ENCODE data around the gene CTR9. TPM values are rescaled to one million over a fixed set of nuclear protein-coding genes. Genes with fewer than 3 reads are reported as not detected.

Gene CTR9
- total and polyA plus RNA-seq, 9 of the 15 experiments (the other 6 are each of a cell fraction or from before 2014, with no cell fraction given) = 25.4 to 79.3 (median 47.3) TPM

GRCh38 chr11:10716122-10716521 is 34.9 kb upstream of the CTR9 start (continued):
- no peak for TF ChIP-seq DDX20 (tag; IDR thresholded peaks at IDR 0.05; ENCODE audit: low read depth)
- no peak for TF ChIP-seq FOXP1 (CRISPR knock-in tag; IDR thresholded peaks at IDR 0.05)
- TF ChIP-seq SMARCA5 (IDR thresholded peaks at IDR 0.05) = no peak
- TF ChIP-seq CBFA2T2 (conservative IDR thresholded peaks at IDR 0.05) = peak; percentile 35; the same call in 1 of the 2 replicates
- no peak for TF ChIP-seq MTF1 (CRISPR knock-in tag; IDR thresholded peaks at IDR 0.05; ENCODE audit: borderline replicate concordance)
- no peak; the same call in 1 of the 2 replicates for TF ChIP-seq SMAD4 (CRISPR knock-in tag; conservative IDR thresholded peaks at IDR 0.05)
- no peak for TF ChIP-seq SRF (CRISPR knock-in tag; IDR thresholded peaks at IDR 0.05)
- TF ChIP-seq MLLT1 (IDR thresholded peaks at IDR 0.05) = peak in 1 of 2 experiments; percentile 99; a peak in 2 of 4 replicates
- TF ChIP-seq CREB3L1 (IDR thresholded peaks at IDR 0.05; ENCODE audit: borderline replicate concordance, low read depth) = no peak
- no peak; the same call in 1 of the 2 replicates for TF ChIP-seq BCL6 (CRISPR knock-in tag; IDR thresholded peaks at IDR 0.05)
- TF ChIP-seq ZNF23 (CRISPR knock-in tag; IDR thresholded peaks at IDR 0.05) = no peak
- TF ChIP-seq MCM2 (IDR thresholded peaks at IDR 0.05; ENCODE audit: low read depth) = no peak
- no peak for TF ChIP-seq ZNF589 (CRISPR knock-in tag; IDR thresholded peaks at IDR 0.05; ENCODE audit: low read depth)
- no peak for TF ChIP-seq HNRNPL (IDR thresholded peaks at IDR 0.05; ENCODE audit: low read depth, low read length)
- 0 out of 4 replicates have a peak, but pooled peaks of 1 of the 2 experiments have one; percentile 11 for TF ChIP-seq FOXA3 (CRISPR knock-in tag; conservative IDR thresholded peaks at IDR 0.05 in 1 of 2, IDR thresholded peaks at IDR 0.05 in 1 of 2)
- TF ChIP-seq SMARCA4 (IDR thresholded peaks at IDR 0.05) = peak; percentile 46; the same call in 1 of the 2 replicates
- no peak; the same call in 1 of the 2 replicates for TF ChIP-seq MYC (IDR thresholded peaks at IDR 0.05; ENCODE audit: low read depth, low read length)
- no peak for TF ChIP-seq MYC (CRISPR knock-in tag; IDR thresholded peaks at IDR 0.05; ENCODE audit: borderline replicate concordance, low read depth)
- TF ChIP-seq RBM34 (IDR thresholded peaks at IDR 0.05; ENCODE audit: borderline replicate concordance, insufficient read depth, low read length) = no peak
- TF ChIP-seq PCBP2 (IDR thresholded peaks at IDR 0.05; ENCODE audit: low read depth, low read length, poor library complexity, severe bottlenecking) = no peak
- no peak for TF ChIP-seq ZNF232 (CRISPR knock-in tag; IDR thresholded peaks at IDR 0.05)
- TF ChIP-seq ZBTB26 (CRISPR knock-in tag; IDR thresholded peaks at IDR 0.05) = no peak
- TF ChIP-seq PATZ1 (CRISPR knock-in tag; IDR thresholded peaks at IDR 0.05; ENCODE audit: borderline replicate concordance) = no peak
- no peak for TF ChIP-seq HOXB6 (CRISPR knock-in tag; IDR thresholded peaks at IDR 0.05; ENCODE audit: borderline replicate concordance)
- TF ChIP-seq PML (IDR thresholded peaks at IDR 0.05; ENCODE audit: low read length) = no peak
